Peyer's patch (tissue), 4 donors: Measurements from ENCODE around the gene PPP2R3A. TPM values are rescaled to one million over a fixed set of nuclear protein-coding genes. Genes with fewer than 3 reads are reported as not detected.

Experiments
- DNase-seq, 3 donors: peaks; one replicate each; pipeline ENCODE4 v3.0.0-alpha.2; 2017 to 2019
- H3K27ac ChIP-seq, 4 donors: fragments of 200-600 bp; sonication (generic); one replicate each; pipeline ENCODE4 v1.5.1; 2016 to 2019
- H3K27me3 ChIP-seq, 2 donors: fragments of 200-600 bp; sonication (generic); one replicate each; pipeline ENCODE4 v1.5.1; 2019
- H3K36me3 ChIP-seq, 3 donors: fragments of 200-600 bp; sonication (generic); one replicate each; pipeline ENCODE4 v1.5.1; 2016 to 2019
- H3K4me1 ChIP-seq, 4 donors: fragments of 200-600 bp; sonication (generic); one replicate each; pipeline ENCODE4 v1.5.1; 2016 to 2019
- H3K4me3 ChIP-seq, 4 donors: fragments of 200-600 bp; sonication (generic); 1 replicate in 3 of 4; 2 replicates in 1 of 4; pipeline ENCODE4 v1.5.1; 2016 to 2019; ENCODE audit warnings: mild to moderate bottlenecking in 1 of 4
- H3K9me3 ChIP-seq, 4 donors: fragments of 200-600 bp; sonication (generic); one replicate each; pipeline ENCODE4 v1.5.1; 2016 to 2019; ENCODE audit warnings: mild to moderate bottlenecking in 1 of 4
- POLR2A ChIP-seq, 2 donors: fragments of 450-650 bp; IDR thresholded peaks; one replicate each; pipeline ENCODE4 v1.5.1; 2017; ENCODE audit warnings: antibody characterized with exemption in 2 of 2, mild to moderate bottlenecking in 2 of 2, moderate library complexity in 2 of 2
- total RNA-seq, 4 donors: library from RNA; depleted of rRNA; stranded (reverse); fragments of >200 nt; gene quantifications; one replicate each; pipeline ENCODE4 v1.1.0, GENCODE V29; 2016
- TF ChIP-seq, protein P1 (sequence below), 6 experiments: fragments of 450-650 bp in 4 of 6; fragments of 200-600 bp in 2 of 6; sonication (generic) in 1 of 6; IDR thresholded peaks; one replicate each; pipeline ENCODE4 v1.5.1; 2017 to 2019; ENCODE audit warnings: antibody characterized with exemption in 6 of 6, mild to moderate bottlenecking in 3 of 6, moderate library complexity in 1 of 6

PPP2R3A gene
- total RNA-seq, 4 donors from 2014 or later = 6.6 to 27.1 (median 21.9) TPM

DNA sequence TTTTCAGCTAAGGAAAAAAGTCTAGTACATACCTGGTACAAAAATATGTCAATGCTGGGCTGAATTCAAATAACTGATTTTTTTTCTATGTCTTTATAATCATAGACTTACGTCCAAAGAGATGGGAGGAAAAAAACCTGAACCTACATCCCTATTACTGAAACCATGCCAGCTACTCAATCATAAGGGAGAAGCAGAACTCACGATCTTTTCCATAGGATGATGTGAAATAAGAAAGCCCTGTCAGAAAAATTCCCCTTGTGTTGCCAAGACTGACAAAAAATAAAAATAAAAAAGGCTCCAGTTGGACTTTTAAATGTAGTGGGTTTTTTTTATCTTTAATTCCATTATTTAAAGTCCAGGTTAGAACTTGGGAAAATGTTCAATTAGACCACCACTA is 227.3 kb downstream of the PPP2R3A start:
- Histone ChIP-seq H3K27me3 (no peaks in the 10 kb centered on the region), H3K4me1 (peaks cover 0 to 54% (median 8%) of the 10 kb centered on the region in 4 donors), H3K9me3 (no peaks in the 10 kb centered on the region), H3K4me3 (peak overlapping the region; percentile 66 to 97 (median 91)), H3K27ac (peak overlapping the region in 3 of 4 donors; percentile 59 to 99 (median 98)), H3K36me3 (no peaks in the 10 kb centered on the region)
- no peak for DNase-seq
- TF ChIP-seq, protein P1, sequence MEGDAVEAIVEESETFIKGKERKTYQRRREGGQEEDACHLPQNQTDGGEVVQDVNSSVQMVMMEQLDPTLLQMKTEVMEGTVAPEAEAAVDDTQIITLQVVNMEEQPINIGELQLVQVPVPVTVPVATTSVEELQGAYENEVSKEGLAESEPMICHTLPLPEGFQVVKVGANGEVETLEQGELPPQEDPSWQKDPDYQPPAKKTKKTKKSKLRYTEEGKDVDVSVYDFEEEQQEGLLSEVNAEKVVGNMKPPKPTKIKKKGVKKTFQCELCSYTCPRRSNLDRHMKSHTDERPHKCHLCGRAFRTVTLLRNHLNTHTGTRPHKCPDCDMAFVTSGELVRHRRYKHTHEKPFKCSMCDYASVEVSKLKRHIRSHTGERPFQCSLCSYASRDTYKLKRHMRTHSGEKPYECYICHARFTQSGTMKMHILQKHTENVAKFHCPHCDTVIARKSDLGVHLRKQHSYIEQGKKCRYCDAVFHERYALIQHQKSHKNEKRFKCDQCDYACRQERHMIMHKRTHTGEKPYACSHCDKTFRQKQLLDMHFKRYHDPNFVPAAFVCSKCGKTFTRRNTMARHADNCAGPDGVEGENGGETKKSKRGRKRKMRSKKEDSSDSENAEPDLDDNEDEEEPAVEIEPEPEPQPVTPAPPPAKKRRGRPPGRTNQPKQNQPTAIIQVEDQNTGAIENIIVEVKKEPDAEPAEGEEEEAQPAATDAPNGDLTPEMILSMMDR (IDR thresholded peaks at IDR 0.05) = no peak
- no peak for TF ChIP-seq POLR2A (IDR thresholded peaks at IDR 0.05)

GRCh38 chr3:136193278-136194054 is 227.9 kb downstream of the PPP2R3A start:
- TF ChIP-seq, protein P1 (IDR thresholded peaks at IDR 0.05) = no peak
- TF ChIP-seq POLR2A (IDR thresholded peaks at IDR 0.05) = no peak
- Histone ChIP-seq H3K4me3 (peak overlapping the region; percentile 66 to 97 (median 91)), H3K27me3 (no peaks in the 10 kb centered on the region), H3K9me3 (no peaks in the 10 kb centered on the region), H3K27ac (peak overlapping the region; percentile 42 to 99 (median 78)), H3K4me1 (peaks cover 0 to 53% (median 10%) of the 10 kb centered on the region in 4 donors), H3K36me3 (no peaks in the 10 kb centered on the region)
- DNase-seq = no peak

GRCh38 chr3:136194409-136195257 is 229.1 kb downstream of the PPP2R3A start:
- peak; percentile 63 to 83 (median 63) for DNase-seq
- no peak for TF ChIP-seq POLR2A (IDR thresholded peaks at IDR 0.05)
- TF ChIP-seq, protein P1 (IDR thresholded peaks at IDR 0.05) = peak in 1 of 6 experiments; percentile 2
- peak overlapping the region; percentile 66 to 97 (median 91) for H3K4me3 ChIP-seq
- H3K4me1 ChIP-seq = peaks cover 0 to 41% (median 10%) of the 10 kb centered on the region in 4 donors
- H3K9me3 ChIP-seq = no peaks in the 10 kb centered on the region
- peak overlapping the region; percentile 98 to 100 (median 100) for H3K27ac ChIP-seq
- H3K36me3 ChIP-seq = no peaks in the 10 kb centered on the region
- H3K27me3 ChIP-seq = no peaks in the 10 kb centered on the region

GRCh38 chr3:136195258-136196063 is 229.9 kb downstream of the PPP2R3A start:
- H3K27me3 ChIP-seq = no peaks in the 10 kb centered on the region
- H3K36me3 ChIP-seq = no peaks in the 10 kb centered on the region
- peak; percentile 77 to 88 (median 79) for DNase-seq
- H3K9me3 ChIP-seq = no peaks in the 10 kb centered on the region
- peak; percentile 3 to 32 for TF ChIP-seq POLR2A (IDR thresholded peaks at IDR 0.05)
- TF ChIP-seq, protein P1 (IDR thresholded peaks at IDR 0.05) = no peak
- H3K27ac ChIP-seq = peak overlapping the region; percentile 98 to 100 (median 100)
- peaks cover 0 to 39% (median 10%) of the 10 kb centered on the region in 4 donors for H3K4me1 ChIP-seq
- H3K4me3 ChIP-seq = peak overlapping the region; percentile 66 to 97 (median 91)

- H3K4me3 ChIP-seq = peak within 1 kb of the TSS; percentile 66 to 97 (median 91)
- DNase-seq = no peak
- no peaks in the 10 kb centered on the region for H3K9me3 ChIP-seq
- H3K27me3 ChIP-seq = no peaks in the 10 kb centered on the region
- H3K4me1 ChIP-seq = peaks cover 0 to 34% (median 8%) of the 10 kb centered on the region in 4 donors
- no peaks in the 10 kb centered on the region for H3K36me3 ChIP-seq
- peak within 1 kb of the TSS; percentile 98 to 100 (median 100) for H3K27ac ChIP-seq
- TF ChIP-seq, protein P1 (IDR thresholded peaks at IDR 0.05) = no peak
- peak; percentile 21 to 62 for TF ChIP-seq POLR2A (IDR thresholded peaks at IDR 0.05)
Observed at GRCh38 chr3:136196064-136196400, 230.5 kb downstream of the PPP2R3A start, which contains the start of gene MSL2. MSL2 (minus strand) TSS chr3:136196335; CDS start chr3:136195113, 1,222 bp downstream.
